Suprapubic skin (tissue), 3 donors: ENCODE measurements around the gene YWHAE.

Experiments
- EP300 ChIP-seq: sonication (generic); formaldehyde crosslinking; IDR thresholded peaks from one replicate; pipeline ENCODE4 v1.6.1; 2017; ENCODE audit warnings: antibody characterized with exemption
- POLR2A ChIP-seq, 2 donors: fragments of 450-650 bp; IDR thresholded peaks; one replicate each; pipeline ENCODE4 v1.6.1; 2017; ENCODE audit warnings: antibody characterized with exemption in 2 of 2, mild to moderate bottlenecking in 2 of 2, moderate library complexity in 2 of 2
- TF ChIP-seq, protein P1 (sequence below), 2 donors: fragments of 200-600 bp in 1 of 2; fragments of 450-650 bp in 1 of 2; sonication (generic) in 1 of 2; IDR thresholded peaks; one replicate each; pipeline ENCODE4 v1.5.1; 2016 to 2019; ENCODE audit warnings: antibody characterized with exemption in 2 of 2, mild to moderate bottlenecking in 1 of 2, moderate library complexity in 1 of 2

DNA sequence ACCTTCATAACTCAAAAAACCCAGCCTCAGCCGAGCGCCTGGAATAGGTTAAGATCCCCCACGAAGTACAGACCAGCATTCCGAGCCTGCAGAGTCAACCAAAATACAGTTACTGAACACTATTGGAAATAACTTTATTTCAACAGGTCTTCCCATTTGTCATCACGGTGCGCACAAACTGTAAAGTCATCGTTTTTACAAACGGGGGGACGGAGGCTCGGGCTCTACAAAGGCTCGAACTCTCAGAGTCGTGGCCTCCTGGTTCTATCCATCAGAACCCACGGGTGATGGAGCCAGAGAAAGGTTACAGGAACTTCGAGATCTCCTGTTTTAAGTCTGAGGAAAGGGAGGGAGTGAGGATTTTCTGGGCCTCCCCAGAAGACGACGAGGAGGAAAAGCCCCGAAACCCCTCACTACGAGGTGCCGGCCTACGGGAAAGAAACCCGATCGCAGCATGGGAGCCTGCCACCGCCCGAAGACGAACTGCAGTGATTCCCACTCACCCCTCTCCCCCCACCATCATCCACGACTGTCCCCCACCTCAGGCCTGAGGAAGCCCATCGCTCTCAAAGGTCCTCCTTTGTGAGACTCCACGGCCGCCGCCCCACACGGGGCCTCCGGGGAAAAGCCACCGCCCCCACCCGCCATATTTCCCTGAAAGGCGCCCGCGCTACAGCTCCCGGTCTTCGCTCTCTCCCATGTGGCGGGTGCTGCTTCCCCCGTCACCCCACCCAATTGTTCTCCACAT lies 917 bp downstream of the YWHAE start:
- TF ChIP-seq, protein P1, sequence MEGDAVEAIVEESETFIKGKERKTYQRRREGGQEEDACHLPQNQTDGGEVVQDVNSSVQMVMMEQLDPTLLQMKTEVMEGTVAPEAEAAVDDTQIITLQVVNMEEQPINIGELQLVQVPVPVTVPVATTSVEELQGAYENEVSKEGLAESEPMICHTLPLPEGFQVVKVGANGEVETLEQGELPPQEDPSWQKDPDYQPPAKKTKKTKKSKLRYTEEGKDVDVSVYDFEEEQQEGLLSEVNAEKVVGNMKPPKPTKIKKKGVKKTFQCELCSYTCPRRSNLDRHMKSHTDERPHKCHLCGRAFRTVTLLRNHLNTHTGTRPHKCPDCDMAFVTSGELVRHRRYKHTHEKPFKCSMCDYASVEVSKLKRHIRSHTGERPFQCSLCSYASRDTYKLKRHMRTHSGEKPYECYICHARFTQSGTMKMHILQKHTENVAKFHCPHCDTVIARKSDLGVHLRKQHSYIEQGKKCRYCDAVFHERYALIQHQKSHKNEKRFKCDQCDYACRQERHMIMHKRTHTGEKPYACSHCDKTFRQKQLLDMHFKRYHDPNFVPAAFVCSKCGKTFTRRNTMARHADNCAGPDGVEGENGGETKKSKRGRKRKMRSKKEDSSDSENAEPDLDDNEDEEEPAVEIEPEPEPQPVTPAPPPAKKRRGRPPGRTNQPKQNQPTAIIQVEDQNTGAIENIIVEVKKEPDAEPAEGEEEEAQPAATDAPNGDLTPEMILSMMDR (IDR thresholded peaks at IDR 0.05) = no peak
- TF ChIP-seq EP300 (no peak), POLR2A (IDR thresholded peaks at IDR 0.05) (no peak)
